ENCODE data around the gene TCEANC2.
A peak's percentile ranks its signal among the peaks of the same experiment; 100 is the strongest.
"Not testable (repeated sequence)": the region's sequence is repeated elsewhere in the genome, so short reads cannot be mapped to it uniquely, and the experiment has no call there.

The TCEANC2 gene

GRCh38 chr1:54052934-54053744 lies at the start of gene TCEANC2, which contains the start of gene TMEM59:
TSS of gene TCEANC2 (plus strand) at chr1:54053608. CDS start at chr1:54054423, 815 bp downstream.
TSS of gene TMEM59 (minus strand) at chr1:54053204. CDS start at chr1:54053188, 16 bp downstream.
- peak; percentile 92 for DNase-seq

GRCh38 chr1:54003750-54004480 lies 49.5 kb upstream of the TCEANC2 start:
- not testable (repeated sequence) for DNase-seq

GRCh38 chr1:54004481-54005049 lies 48.8 kb upstream of the TCEANC2 start:
- no peak for DNase-seq

- no peak for DNase-seq
These were observed 46.9 kb upstream of the TCEANC2 start for GRCh38 chr1:54006508-54006907.

- no peak for DNase-seq
These were observed 45.8 kb upstream of the TCEANC2 start for GRCh38 chr1:54007613-54008012.

GRCh38 chr1:54008876-54009275 lies 44.5 kb upstream of the TCEANC2 start:
- DNase-seq = no peak

- DNase-seq = no peak
These were observed 44.0 kb upstream of the TCEANC2 start for GRCh38 chr1:54009406-54009805.

- DNase-seq = no peak
These were observed 42.8 kb upstream of the TCEANC2 start for GRCh38 chr1:54010415-54011117.

GRCh38 chr1:54011316-54012007 lies 41.9 kb upstream of the TCEANC2 start:
- DNase-seq = no peak

GRCh38 chr1:54012008-54012325 lies 41.4 kb upstream of the TCEANC2 start:
- DNase-seq = no peak

- DNase-seq = no peak
These were observed 40.5 kb upstream of the TCEANC2 start for GRCh38 chr1:54012863-54013262.

GRCh38 chr1:54013393-54014008 lies 39.9 kb upstream of the TCEANC2 start:
- no peak for DNase-seq

GRCh38 chr1:54014009-54014629 lies 39.3 kb upstream of the TCEANC2 start:
- DNase-seq = no peak

GRCh38 chr1:54016343-54017282 lies 36.8 kb upstream of the TCEANC2 start:
- no peak for DNase-seq

GRCh38 chr1:54017979-54018378 lies 35.4 kb upstream of the TCEANC2 start, which contains the start of gene LDLRAD1:
TSS of gene LDLRAD1 (minus strand) at chr1:54018186. CDS start at chr1:54018112, 74 bp downstream.
- no peak for DNase-seq

GRCh38 chr1:54018635-54019034 lies 34.8 kb upstream of the TCEANC2 start:
- DNase-seq = no peak

GRCh38 chr1:54019562-54020176 lies 33.7 kb upstream of the TCEANC2 start:
- not testable (repeated sequence) for DNase-seq

- DNase-seq = no peak
These were observed 29.1 kb upstream of the TCEANC2 start for GRCh38 chr1:54024358-54024757.

- not testable (repeated sequence) for DNase-seq
These were observed 28.6 kb upstream of the TCEANC2 start for GRCh38 chr1:54024811-54025210.

- no peak for DNase-seq
These were observed 25.6 kb upstream of the TCEANC2 start for GRCh38 chr1:54027848-54028247.
